ENCODE measurements around the gene MVB12B. TPM values are rescaled to one million over a fixed set of nuclear protein-coding genes. Genes with fewer than 3 reads are reported as not detected.
"Not testable (repeated sequence)": the region's sequence is repeated elsewhere in the genome, so short reads cannot be mapped to it uniquely, and the experiment has no call there.

MVB12B gene
- 10 to 100 TPM; 16.3 to 20.3 (median 18.0) TPM for polyA plus RNA-seq (ENCODE audit: insufficient read length in 4 of 4)

- peak in 1 of 4 donors; percentile 18 for DNase-seq (ENCODE audit: low read depth in 4 of 4, low spot score in 3 of 4)
Observed at GRCh38 chr9:126326228-126327005, at the start of gene MVB12B. TSS of gene MVB12B (plus strand) at chr9:126326829. CDS start at chr9:126326930, 101 bp downstream.

- DNase-seq (ENCODE audit: low read depth in 4 of 4, low spot score in 3 of 4), result no peak
Observed at GRCh38 chr9:126283799-126284465, 42.7 kb upstream of the MVB12B start.

- DNase-seq (ENCODE audit: low read depth in 4 of 4, low spot score in 3 of 4), result not testable (repeated sequence)
Observed at GRCh38 chr9:126285652-126286051, 41.0 kb upstream of the MVB12B start.

- no peak for DNase-seq (ENCODE audit: low read depth in 4 of 4, low spot score in 3 of 4)
Observed at GRCh38 chr9:126287166-126287866, 39.3 kb upstream of the MVB12B start.

DNA sequence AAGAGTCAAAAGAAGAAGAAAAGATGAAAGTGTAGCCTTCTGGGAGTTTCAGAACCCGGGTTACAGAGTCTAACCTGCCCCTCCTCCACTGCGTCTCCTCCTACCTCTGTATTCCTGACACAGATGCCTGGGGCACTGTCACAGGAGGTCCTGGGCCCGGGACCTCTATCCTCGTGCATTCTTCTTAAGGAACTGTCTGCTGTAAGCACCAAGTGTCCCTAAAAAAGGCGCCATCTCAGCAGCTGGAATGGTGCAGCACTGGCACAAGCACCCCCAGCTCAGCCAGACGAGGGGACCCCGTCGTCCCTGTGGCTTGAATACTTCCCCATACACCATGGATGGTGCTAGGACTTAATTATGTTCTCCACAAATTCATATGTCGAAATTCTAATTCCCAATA is 35.8 kb upstream of the MVB12B start:
- DNase-seq (ENCODE audit: low read depth in 4 of 4, low spot score in 3 of 4), result no peak

GRCh38 chr9:126291925-126292324 is 34.7 kb upstream of the MVB12B start:
- DNase-seq (ENCODE audit: low read depth in 4 of 4, low spot score in 3 of 4), result no peak

DNA sequence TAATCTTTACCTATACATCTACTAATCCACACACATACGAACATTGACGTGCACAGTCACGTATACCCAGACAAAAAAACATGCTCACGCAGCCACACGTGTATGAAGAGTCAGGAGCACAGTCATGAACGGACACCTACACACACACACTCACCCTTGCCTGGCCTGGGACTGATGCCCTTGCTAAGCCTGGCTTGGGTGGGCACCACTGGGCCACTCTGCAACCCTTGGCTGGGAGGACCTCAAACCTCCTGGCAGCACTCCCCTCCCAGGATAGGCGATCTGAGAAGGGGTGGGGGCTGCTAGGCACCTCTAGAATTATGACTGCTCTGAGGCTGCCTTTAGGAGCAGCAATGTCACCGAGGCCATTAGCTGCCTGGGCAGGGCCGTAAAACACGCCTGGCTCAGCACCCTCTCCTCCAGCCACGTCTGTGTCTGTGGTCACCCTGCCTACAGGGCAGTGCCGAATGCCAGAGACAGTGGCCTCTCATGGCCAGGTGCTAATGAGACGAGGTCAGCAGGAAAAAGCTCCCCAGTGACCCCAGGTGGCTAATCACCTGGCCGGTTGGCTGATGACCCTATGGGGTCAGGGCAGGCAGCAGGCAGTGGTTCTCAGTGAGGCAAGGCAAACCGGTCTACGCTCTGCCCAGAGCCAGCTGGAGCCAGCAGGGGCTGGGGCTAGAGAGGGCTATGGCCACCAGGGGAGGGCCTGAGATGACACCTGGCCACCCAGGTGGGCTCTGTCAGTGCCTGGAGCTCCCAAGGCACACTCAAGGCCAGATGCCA is 33.7 kb upstream of the MVB12B start:
- no peak for DNase-seq (ENCODE audit: low read depth in 4 of 4, low spot score in 3 of 4)

DNA sequence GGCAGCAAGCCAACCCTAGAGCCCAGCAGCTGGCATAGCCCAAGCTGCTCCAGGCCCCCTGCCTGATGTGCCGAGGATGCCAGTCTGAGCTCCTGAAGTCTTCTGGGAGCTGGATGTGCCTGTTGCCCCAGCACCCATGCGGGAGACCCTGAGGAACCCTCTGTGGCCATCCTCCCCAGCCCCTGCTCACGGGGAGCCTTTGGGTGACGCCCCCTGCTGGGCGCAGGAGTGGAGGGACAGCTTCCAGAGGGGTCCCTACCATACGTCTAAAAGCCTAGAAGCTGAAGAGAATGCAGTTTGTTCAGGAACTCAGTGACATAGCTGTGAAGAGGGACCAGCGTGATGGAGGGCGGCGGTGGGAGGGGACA is 33.1 kb upstream of the MVB12B start:
- DNase-seq (ENCODE audit: low read depth in 4 of 4, low spot score in 3 of 4), result no peak

- DNase-seq (ENCODE audit: low read depth in 4 of 4, low spot score in 3 of 4), result no peak
Observed at GRCh38 chr9:126294331-126295081, 32.1 kb upstream of the MVB12B start.

DNA sequence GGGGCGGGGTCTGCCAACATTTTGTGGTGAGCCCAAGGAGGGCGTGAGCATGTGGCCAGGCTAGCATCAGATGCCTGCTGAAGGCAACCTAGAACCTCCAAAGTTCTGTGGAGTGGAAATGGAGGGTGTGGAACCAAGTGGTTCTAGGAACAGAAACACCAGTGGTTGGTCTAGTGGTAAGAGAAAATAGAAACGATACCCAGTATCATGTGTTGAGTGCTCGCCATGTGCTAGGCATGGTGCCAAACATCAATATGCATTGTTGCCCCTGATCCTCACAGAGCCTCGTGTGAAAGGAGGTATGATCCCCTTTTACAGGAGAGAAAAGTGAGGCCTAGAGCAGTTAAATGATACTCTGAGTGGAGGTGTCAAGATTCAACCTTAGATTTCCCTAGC is 31.5 kb upstream of the MVB12B start:
- DNase-seq (ENCODE audit: low read depth in 4 of 4, low spot score in 3 of 4), result no peak

DNA sequence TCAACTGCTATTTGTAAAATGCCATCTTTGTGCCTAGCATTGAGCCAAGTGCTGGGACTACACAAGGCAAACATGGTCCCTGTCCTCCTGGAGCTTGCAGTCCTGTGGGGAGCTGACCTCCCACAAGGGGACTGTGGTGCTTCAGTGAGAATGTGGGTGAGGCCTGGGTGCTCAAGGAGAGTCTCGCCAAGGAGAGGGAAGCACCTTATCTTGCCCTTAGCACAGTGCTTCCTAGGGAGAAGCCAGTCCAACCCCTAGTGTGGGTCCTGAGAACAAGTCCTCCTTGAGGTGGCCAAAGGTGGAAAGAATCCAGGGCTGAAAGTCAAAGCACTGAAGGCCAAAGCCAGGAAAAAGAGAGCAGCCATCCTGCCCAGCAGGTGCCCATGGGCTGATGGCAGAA is 31.1 kb upstream of the MVB12B start:
- DNase-seq (ENCODE audit: low read depth in 4 of 4, low spot score in 3 of 4), result no peak

GRCh38 chr9:126295936-126296600 is 30.6 kb upstream of the MVB12B start:
- DNase-seq (ENCODE audit: low read depth in 4 of 4, low spot score in 3 of 4), result no peak

GRCh38 chr9:126296687-126297086 is 29.9 kb upstream of the MVB12B start:
- no peak for DNase-seq (ENCODE audit: low read depth in 4 of 4, low spot score in 3 of 4)

DNA sequence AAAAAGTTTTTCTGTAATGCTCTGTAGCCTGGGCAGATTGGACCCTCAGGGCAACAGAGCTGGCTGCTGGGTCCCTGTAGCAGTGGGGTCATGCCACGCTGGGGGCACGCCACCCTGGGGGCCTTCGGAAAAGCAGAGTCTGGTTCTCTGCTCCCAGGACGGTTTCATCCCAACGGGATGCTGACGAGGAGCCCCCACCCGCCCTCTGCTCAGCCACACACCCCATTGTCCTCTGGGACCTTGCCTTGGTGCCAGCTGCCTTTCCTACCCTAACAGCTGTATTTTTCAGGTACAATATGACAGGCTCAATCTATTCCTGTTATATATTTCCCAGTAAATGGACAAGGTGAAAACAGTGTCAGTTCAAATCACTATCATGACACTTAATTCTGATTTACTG is 29.0 kb upstream of the MVB12B start:
- no peak for DNase-seq (ENCODE audit: low read depth in 4 of 4, low spot score in 3 of 4)

GRCh38 chr9:126298063-126298801 is 28.4 kb upstream of the MVB12B start:
- DNase-seq (ENCODE audit: low read depth in 4 of 4, low spot score in 3 of 4), result peak; percentile 51 to 67 (median 57)

DNA sequence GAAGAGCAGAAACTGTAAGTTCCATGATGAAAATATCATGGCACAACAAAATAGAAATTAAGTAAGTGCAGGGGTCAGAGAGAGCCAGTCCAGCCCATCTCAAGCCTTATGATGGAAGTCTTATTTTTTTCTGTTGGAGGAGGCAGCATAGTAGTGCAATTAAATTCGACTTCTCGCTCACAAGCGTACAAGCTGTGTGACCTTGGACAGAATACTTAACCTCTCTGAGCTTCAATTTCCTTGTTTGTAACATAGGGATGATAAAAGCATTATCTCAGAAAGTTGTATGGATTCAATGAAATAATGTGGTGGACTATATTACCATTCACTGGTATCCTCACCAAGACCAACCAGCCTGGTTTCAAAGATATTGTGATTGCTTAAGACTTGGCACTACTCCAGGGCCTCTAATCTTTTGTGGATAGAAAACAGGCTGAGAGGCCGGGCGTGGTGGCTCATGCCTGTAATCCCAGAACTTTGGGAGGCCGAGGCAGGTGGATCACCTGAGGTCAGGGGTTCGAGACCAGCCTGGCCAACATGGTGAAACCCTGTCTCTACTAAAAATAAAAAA is 26.8 kb upstream of the MVB12B start:
- no peak for DNase-seq (ENCODE audit: low read depth in 4 of 4, low spot score in 3 of 4)

- no peak for DNase-seq (ENCODE audit: low read depth in 4 of 4, low spot score in 3 of 4)
Observed at GRCh38 chr9:126301196-126301595, 25.4 kb upstream of the MVB12B start.

DNA sequence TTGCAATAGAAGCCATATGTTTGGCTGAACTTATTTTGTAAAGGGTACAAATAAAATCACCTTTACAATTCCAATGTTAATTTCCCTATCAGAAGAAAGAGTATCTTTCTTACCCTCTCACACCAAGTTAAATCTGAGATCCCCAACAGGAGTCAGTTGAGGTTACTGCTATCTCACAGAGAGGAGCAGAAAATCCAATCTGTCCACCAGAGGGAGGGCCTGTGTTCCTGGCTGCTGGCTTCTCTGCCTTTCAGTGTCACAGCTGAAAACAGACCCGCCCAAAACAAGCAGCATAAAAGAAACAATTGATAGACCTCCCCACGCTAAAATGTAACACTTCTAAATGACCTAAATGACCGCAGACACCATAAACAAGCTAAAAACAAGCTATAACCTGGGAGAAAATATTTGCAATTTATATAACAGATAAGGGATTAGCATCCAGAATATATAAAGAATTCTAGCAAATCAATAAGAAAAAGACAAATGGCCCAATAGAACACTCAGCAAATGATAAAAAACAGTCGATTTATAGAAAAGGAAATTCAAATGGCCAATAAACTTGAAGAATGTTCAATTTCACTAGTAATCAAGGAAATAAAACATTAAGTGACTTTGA is 24.5 kb upstream of the MVB12B start:
- DNase-seq (ENCODE audit: low read depth in 4 of 4, low spot score in 3 of 4), result peak in 2 of 4 donors; percentile 16 to 21
